HCT116 (cell line): ENCODE measurements around the gene FRMD4A. TPM values are rescaled to one million over a fixed set of nuclear protein-coding genes. Genes with fewer than 3 reads are reported as not detected.

Experiments used
- ATAC-seq: fragments of 200-7000 bp; cut with Tn5 transposase; 2 replicates; pipeline ENCODE4 v1.9.1; 2020; ENCODE audit warnings: mild to moderate bottlenecking, moderate library complexity
- BruUV-seq: library from RNA; stranded (reverse); fragments of 400-500 nt; replicated peaks from 2 replicates; lab custom pipeline; 2021; lab: Mats Ljungman, UMichigan
- CTCF ChIA-PET: fragments of 300-600 bp; sonication (Branson Sonifier 250); formaldehyde crosslinking; loops from one replicate; lab custom pipeline; 2021; ENCODE audit warnings: antibody characterized with exemption; lab: Charles Lee
- POLR2A ChIA-PET: fragments of 300-600, 350-600 bp; sonication (Branson Sonifier 250); formaldehyde crosslinking; loops from one replicate; lab custom pipeline; 2021; ENCODE audit warnings: antibody characterized with exemption; lab: Charles Lee
- RAD21 ChIA-PET, 2 experiments: fragments of 300-600 bp; sonication (Branson Sonifier 250); formaldehyde crosslinking; loops; one replicate each; lab custom pipeline; 2023; ENCODE audit warnings: low total read pairs in 2 of 2; ENCODE audit not compliant: uncharacterized antibody in 2 of 2, unreplicated experiment in 2 of 2, low non-redundant PET in 1 of 2; lab: Charles Lee
- DNase-seq: peaks from one replicate; pipeline ENCODE4 v3.0.0-alpha.2; 2010; ENCODE audit warnings: low read depth, low spot score
- H2AFZ ChIP-seq: fragments of 200-600 bp; shearing (Covaris generic), sonication (generic); 2 replicates; pipeline ENCODE4 v1.6.1; 2017; ENCODE audit warnings: low read depth, mixed run types, mixed read lengths, antibody characterized with exemption, low read length; ENCODE audit not compliant: poor library complexity, severe bottlenecking
- H3K27ac ChIP-seq: 2 replicates; pipeline ENCODE4 v1.5.1; 2012; ENCODE audit warnings: low read depth, low read length
- H3K27me3 ChIP-seq: fragments of 200-600 bp; sonication (generic); 2 replicates; pipeline ENCODE4 v1.6.1; 2016; ENCODE audit warnings: mixed run types, low read length, mixed read lengths; ENCODE audit not compliant: insufficient read depth
- H3K36me3 ChIP-seq, 2 experiments: fragments of 200-500 bp in 1 of 2; fragments of 200-600 bp in 1 of 2; sonication (Bioruptor generic) in 1 of 2; sonication (generic) in 1 of 2; 2 replicates each; pipeline versions ENCODE4 v1.5.1 to v1.6.1; 2014 to 2016; ENCODE audit warnings: low read length in 2 of 2, inconsistent platforms in 1 of 2, mixed read lengths in 1 of 2, mixed run types in 1 of 2; ENCODE audit not compliant: insufficient read depth in 2 of 2, control insufficient read depth in 1 of 2
- H3K4me1 ChIP-seq, 2 experiments: fragments of 200-600 bp in 1 of 2; sonication (generic) in 1 of 2; 2 replicates each; pipeline versions ENCODE4 v1.5.1 to v1.6.1; 2012 to 2017; ENCODE audit warnings: low read length in 2 of 2, inconsistent platforms in 1 of 2, mild to moderate bottlenecking in 1 of 2, mixed read lengths in 1 of 2, mixed run types in 1 of 2, moderate library complexity in 1 of 2; ENCODE audit not compliant: insufficient read depth in 2 of 2, control insufficient read depth in 1 of 2
- H3K4me2 ChIP-seq: fragments of 200-600 bp; sonication (generic); 2 replicates; pipeline ENCODE4 v1.6.1; 2017; ENCODE audit warnings: mixed run types, low read length, mixed read lengths
- H3K4me3 ChIP-seq, 2 experiments: fragments of 200-600 bp in 1 of 2; sonication (generic) in 1 of 2; replicated peaks in 1 of 2; 2 replicates each; pipeline ENCODE4 v1.5.1; 2011 to 2016; ENCODE audit warnings: low read length in 2 of 2, control low read depth in 1 of 2, low read depth in 1 of 2, mild to moderate bottlenecking in 1 of 2, mixed read lengths in 1 of 2, mixed run types in 1 of 2
- H3K79me2 ChIP-seq: fragments of 200-600 bp; sonication (generic); 2 replicates; pipeline ENCODE4 v1.6.1; 2017; ENCODE audit warnings: mild to moderate bottlenecking, mixed run types, low read length, moderate library complexity, mixed read lengths; ENCODE audit not compliant: insufficient read depth
- H3K9ac ChIP-seq: fragments of 200-600 bp; sonication (generic); 2 replicates; pipeline ENCODE4 v1.6.1; 2016; ENCODE audit warnings: low read length, mixed read lengths
- H3K9me2 ChIP-seq: fragments of 200-600 bp; sonication (generic), shearing (Covaris generic); 2 replicates; pipeline ENCODE4 v1.6.1; 2017; ENCODE audit warnings: mixed run types, mild to moderate bottlenecking, moderate library complexity; ENCODE audit not compliant: insufficient read depth
- H3K9me3 ChIP-seq, 2 experiments: fragments of 200-500 bp in 1 of 2; fragments of 200-600 bp in 1 of 2; sonication (Bioruptor generic) in 1 of 2; sonication (generic) in 1 of 2; 2 replicates each; pipeline ENCODE4 v1.6.1; 2014 to 2017; ENCODE audit warnings: low read length in 2 of 2, mixed read lengths in 2 of 2, inconsistent platforms in 1 of 2, low read depth in 1 of 2, mild to moderate bottlenecking in 1 of 2, mixed run types in 1 of 2, moderate library complexity in 1 of 2; ENCODE audit not compliant: control insufficient read depth in 1 of 2, insufficient read depth in 1 of 2
- H4K20me1 ChIP-seq: fragments of 200-600 bp; sonication (generic), shearing (Covaris generic); 2 replicates; pipeline ENCODE4 v1.6.1; 2017; ENCODE audit warnings: mixed run types, mild to moderate bottlenecking, moderate library complexity; ENCODE audit not compliant: insufficient read depth
- CBX3 ChIP-seq: IDR thresholded peaks from 2 replicates; pipeline ENCODE4 v1.6.1; 2012; ENCODE audit warnings: low read depth
- CEBPB ChIP-seq: IDR thresholded peaks from 2 replicates; pipeline ENCODE4 v1.6.1; 2012; ENCODE audit warnings: low read depth
- EGR1 ChIP-seq: IDR thresholded peaks from 2 replicates; pipeline ENCODE4 v1.6.1; 2012; ENCODE audit warnings: low read depth
- EZH2 ChIP-seq: fragments of 200-600 bp; sonication (generic); IDR thresholded peaks from 2 replicates; pipeline ENCODE4 v1.6.1; 2017; ENCODE audit warnings: antibody characterized with exemption, mixed run types
- EZH2phosphoT487 ChIP-seq: fragments of 200-600 bp; IDR thresholded peaks from 2 replicates; pipeline ENCODE4 v1.6.1; 2018; ENCODE audit warnings: antibody characterized with exemption, borderline replicate concordance
- FOSL1 ChIP-seq: IDR thresholded peaks from 2 replicates; pipeline ENCODE4 v1.6.1; 2012; ENCODE audit warnings: low read depth
- JUND ChIP-seq: IDR thresholded peaks from 2 replicates; pipeline ENCODE4 v1.6.1; 2012
- POLR2A ChIP-seq: IDR thresholded peaks from 2 replicates; pipeline ENCODE4 v1.7.0; 2011; ENCODE audit warnings: borderline replicate concordance; ENCODE audit not compliant: insufficient read depth, insufficient read length; ENCODE audit errors: extremely low read depth
- POLR2AphosphoS5 ChIP-seq: IDR thresholded peaks from 2 replicates; pipeline ENCODE4 v1.6.1; 2011; ENCODE audit warnings: mild to moderate bottlenecking, low read depth, low read length, moderate library complexity
- SRF ChIP-seq: IDR thresholded peaks from 2 replicates; pipeline ENCODE4 v1.6.1; 2012; ENCODE audit warnings: low read depth
- YY1 ChIP-seq: IDR thresholded peaks from 2 replicates; pipeline ENCODE4 v1.6.1; 2011; ENCODE audit warnings: low read length, low read depth, moderate library complexity, mild to moderate bottlenecking; ENCODE audit not compliant: insufficient replicate concordance; ENCODE audit errors: extremely low read depth
- ZFX ChIP-seq: fragments of 450-650 bp; IDR thresholded peaks from 2 replicates; pipeline ENCODE4 v1.6.1; 2017
- ZNF274 ChIP-seq: fragments of 200-500 bp; sonication (Bioruptor generic); IDR thresholded peaks from 2 replicates; pipeline ENCODE4 v1.6.1; 2014; ENCODE audit warnings: mild to moderate bottlenecking, low read depth, low read length, inconsistent platforms
- intact Hi-C: fragments of 100-400 bp; cut with micrococcal nuclease; formaldehyde crosslinking; loops from 2 replicates; pipeline ENCODE4 v1.10.0; 2022
- total RNA-seq: library from RNA; stranded (reverse); gene quantifications from one replicate; pipeline ENCODE4 v1.2.1, GENCODE V29; 2021; ENCODE audit not compliant: unreplicated experiment
- TF ChIP-seq, protein P1 (sequence below), 3 experiments: fragments of 200-600 bp in 1 of 3; sonication (generic) in 1 of 3; IDR thresholded peaks in 2 of 3; conservative IDR thresholded peaks in 1 of 3; 2 replicates each; pipeline ENCODE4 v1.5.1; 2012 to 2017; ENCODE audit warnings: low read depth in 2 of 3, low read length in 2 of 3, antibody characterized with exemption in 1 of 3, borderline replicate concordance in 1 of 3, control low read depth in 1 of 3, mild to moderate bottlenecking in 1 of 3, mixed read lengths in 1 of 3, mixed run types in 1 of 3, moderate library complexity in 1 of 3; ENCODE audit not compliant: insufficient read depth in 1 of 3
- TF ChIP-seq, protein P2 (sequence below): IDR thresholded peaks from 2 replicates; pipeline ENCODE4 v1.6.1; 2012; ENCODE audit warnings: low read depth
- TF ChIP-seq, protein P3 (sequence below): IDR thresholded peaks from 2 replicates; pipeline ENCODE4 v1.6.1; 2012
- TF ChIP-seq, protein P4 (sequence below): IDR thresholded peaks from 2 replicates; pipeline ENCODE4 v1.6.1; 2011; ENCODE audit warnings: mild to moderate bottlenecking, low read length, moderate library complexity; ENCODE audit not compliant: insufficient replicate concordance; ENCODE audit errors: extremely low read depth

Gene FRMD4A
- total RNA-seq, 1 experiment from 2014 or later, result 0.20 TPM

DNA sequence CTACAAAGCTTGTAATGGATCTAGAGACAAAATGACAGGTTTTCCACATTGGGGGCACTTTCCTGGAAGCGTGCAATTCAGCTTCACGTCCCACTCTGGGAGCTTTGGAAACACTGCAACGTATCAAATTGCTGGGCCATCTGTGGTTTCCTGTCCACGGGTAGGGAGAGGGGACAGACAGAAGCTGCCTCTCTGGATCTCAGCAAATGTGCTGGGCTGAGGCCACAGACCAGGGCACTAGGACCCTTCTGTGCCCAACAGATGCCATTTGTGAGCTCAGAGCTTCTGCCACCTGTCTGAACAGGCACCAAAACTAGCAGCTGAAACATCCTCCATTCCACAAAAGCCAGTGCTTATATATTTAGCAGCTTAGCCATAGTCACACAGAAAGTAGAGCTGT, 40.9 kb upstream of the FRMD4A start:
- Histone ChIP-seq H3K27ac (no peak overlapping the region), H3K36me3 (no peaks in the 10 kb centered on the region), H3K4me2 (no peak overlapping the region), H3K79me2 (no peaks in the 10 kb centered on the region), H3K27me3 (peaks cover 69% of the 10 kb centered on the region), H4K20me1 (no peaks in the 10 kb centered on the region), H3K4me1 (no peaks in the 10 kb centered on the region), H3K4me3 (no peak overlapping the region), H3K9me3 (no peaks in the 10 kb centered on the region), H3K9ac (no peak overlapping the region), H3K9me2 (no peaks in the 10 kb centered on the region), H2AFZ (no peak overlapping the region)
- ATAC-seq (no peak), DNase-seq (no peak)
- TF ChIP-seq EZH2phosphoT487 (no peak), EGR1 (no peak), POLR2AphosphoS5 (no peak), ZFX (no peak), ZNF274 (no peak), EZH2 (no peak), FOSL1 (no peak), CBX3 (no peak), YY1 (no peak), JUND (no peak), CEBPB (no peak), SRF (no peak), POLR2A (no peak)
- TF ChIP-seq, protein P1, sequence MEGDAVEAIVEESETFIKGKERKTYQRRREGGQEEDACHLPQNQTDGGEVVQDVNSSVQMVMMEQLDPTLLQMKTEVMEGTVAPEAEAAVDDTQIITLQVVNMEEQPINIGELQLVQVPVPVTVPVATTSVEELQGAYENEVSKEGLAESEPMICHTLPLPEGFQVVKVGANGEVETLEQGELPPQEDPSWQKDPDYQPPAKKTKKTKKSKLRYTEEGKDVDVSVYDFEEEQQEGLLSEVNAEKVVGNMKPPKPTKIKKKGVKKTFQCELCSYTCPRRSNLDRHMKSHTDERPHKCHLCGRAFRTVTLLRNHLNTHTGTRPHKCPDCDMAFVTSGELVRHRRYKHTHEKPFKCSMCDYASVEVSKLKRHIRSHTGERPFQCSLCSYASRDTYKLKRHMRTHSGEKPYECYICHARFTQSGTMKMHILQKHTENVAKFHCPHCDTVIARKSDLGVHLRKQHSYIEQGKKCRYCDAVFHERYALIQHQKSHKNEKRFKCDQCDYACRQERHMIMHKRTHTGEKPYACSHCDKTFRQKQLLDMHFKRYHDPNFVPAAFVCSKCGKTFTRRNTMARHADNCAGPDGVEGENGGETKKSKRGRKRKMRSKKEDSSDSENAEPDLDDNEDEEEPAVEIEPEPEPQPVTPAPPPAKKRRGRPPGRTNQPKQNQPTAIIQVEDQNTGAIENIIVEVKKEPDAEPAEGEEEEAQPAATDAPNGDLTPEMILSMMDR (IDR thresholded peaks at IDR 0.05 in 2 of 3, conservative IDR thresholded peaks at IDR 0.05 in 1 of 3; ENCODE audit: borderline replicate concordance in 1 of 3, insufficient read depth in 1 of 3, low read depth in 2 of 3, low read length in 2 of 3), result no peak
- TF ChIP-seq, protein P2, sequence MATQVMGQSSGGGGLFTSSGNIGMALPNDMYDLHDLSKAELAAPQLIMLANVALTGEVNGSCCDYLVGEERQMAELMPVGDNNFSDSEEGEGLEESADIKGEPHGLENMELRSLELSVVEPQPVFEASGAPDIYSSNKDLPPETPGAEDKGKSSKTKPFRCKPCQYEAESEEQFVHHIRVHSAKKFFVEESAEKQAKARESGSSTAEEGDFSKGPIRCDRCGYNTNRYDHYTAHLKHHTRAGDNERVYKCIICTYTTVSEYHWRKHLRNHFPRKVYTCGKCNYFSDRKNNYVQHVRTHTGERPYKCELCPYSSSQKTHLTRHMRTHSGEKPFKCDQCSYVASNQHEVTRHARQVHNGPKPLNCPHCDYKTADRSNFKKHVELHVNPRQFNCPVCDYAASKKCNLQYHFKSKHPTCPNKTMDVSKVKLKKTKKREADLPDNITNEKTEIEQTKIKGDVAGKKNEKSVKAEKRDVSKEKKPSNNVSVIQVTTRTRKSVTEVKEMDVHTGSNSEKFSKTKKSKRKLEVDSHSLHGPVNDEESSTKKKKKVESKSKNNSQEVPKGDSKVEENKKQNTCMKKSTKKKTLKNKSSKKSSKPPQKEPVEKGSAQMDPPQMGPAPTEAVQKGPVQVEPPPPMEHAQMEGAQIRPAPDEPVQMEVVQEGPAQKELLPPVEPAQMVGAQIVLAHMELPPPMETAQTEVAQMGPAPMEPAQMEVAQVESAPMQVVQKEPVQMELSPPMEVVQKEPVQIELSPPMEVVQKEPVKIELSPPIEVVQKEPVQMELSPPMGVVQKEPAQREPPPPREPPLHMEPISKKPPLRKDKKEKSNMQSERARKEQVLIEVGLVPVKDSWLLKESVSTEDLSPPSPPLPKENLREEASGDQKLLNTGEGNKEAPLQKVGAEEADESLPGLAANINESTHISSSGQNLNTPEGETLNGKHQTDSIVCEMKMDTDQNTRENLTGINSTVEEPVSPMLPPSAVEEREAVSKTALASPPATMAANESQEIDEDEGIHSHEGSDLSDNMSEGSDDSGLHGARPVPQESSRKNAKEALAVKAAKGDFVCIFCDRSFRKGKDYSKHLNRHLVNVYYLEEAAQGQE, result no peak
- TF ChIP-seq, protein P3, sequence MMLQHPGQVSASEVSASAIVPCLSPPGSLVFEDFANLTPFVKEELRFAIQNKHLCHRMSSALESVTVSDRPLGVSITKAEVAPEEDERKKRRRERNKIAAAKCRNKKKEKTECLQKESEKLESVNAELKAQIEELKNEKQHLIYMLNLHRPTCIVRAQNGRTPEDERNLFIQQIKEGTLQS, result no peak
- TF ChIP-seq, protein P4, sequence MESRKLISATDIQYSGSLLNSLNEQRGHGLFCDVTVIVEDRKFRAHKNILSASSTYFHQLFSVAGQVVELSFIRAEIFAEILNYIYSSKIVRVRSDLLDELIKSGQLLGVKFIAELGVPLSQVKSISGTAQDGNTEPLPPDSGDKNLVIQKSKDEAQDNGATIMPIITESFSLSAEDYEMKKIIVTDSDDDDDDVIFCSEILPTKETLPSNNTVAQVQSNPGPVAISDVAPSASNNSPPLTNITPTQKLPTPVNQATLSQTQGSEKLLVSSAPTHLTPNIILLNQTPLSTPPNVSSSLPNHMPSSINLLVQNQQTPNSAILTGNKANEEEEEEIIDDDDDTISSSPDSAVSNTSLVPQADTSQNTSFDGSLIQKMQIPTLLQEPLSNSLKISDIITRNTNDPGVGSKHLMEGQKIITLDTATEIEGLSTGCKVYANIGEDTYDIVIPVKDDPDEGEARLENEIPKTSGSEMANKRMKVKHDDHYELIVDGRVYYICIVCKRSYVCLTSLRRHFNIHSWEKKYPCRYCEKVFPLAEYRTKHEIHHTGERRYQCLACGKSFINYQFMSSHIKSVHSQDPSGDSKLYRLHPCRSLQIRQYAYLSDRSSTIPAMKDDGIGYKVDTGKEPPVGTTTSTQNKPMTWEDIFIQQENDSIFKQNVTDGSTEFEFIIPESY, result no peak
- RAD21 ChIA-PET, result no interaction called here
- CTCF ChIA-PET, result no interaction called here
- no TSS peak for BruUV-seq
- POLR2A ChIA-PET, result no interaction called here
- intact Hi-C loops, result no loop called here
